H1 (cell line): ENCODE measurements around the gene LYSET. TPM values are rescaled to one million over a fixed set of nuclear protein-coding genes. Genes with fewer than 3 reads are reported as not detected.

Experiments used
- CTCF ChIA-PET: fragments of 300-600 bp; sonication (Branson Sonifier 250); formaldehyde crosslinking; loops from one replicate; lab custom pipeline; 2021; ENCODE audit not compliant: partially characterized antibody; lab: Charles Lee
- POLR2A ChIA-PET: fragments of 300-600 bp; sonication (Branson Sonifier 250); formaldehyde crosslinking; loops from one replicate; lab custom pipeline; 2021; ENCODE audit warnings: inconsistent platforms; ENCODE audit not compliant: partially characterized antibody; lab: Charles Lee
- DNase-seq, 2 experiments: peaks; one replicate each; pipeline versions ENCODE4 v3.0.0 to v3.0.0-alpha.2; 2010 to 2022; ENCODE audit warnings: low spot score in 2 of 2, low read depth in 1 of 2, mixed read lengths in 1 of 2
- FAIRE-seq: peaks from 2 replicates; lab custom pipeline; 2011; peaks lifted over from hg19 to GRCh38; lab: Jason Lieb, UNC
- H2AFZ ChIP-seq: 2 replicates; pipeline ENCODE4 v1.8.1; 2012; ENCODE audit warnings: low read length, inconsistent platforms
- H2AK5ac ChIP-seq: 2 replicates; pipeline ENCODE4 v1.6.1; 2013; ENCODE audit warnings: low read depth, low read length
- H2BK120ac ChIP-seq: replicated peaks from 2 replicates; pipeline ENCODE3; 2013; ENCODE audit warnings: low read depth, low read length, inconsistent platforms
- H2BK12ac ChIP-seq: 2 replicates; pipeline ENCODE4 v1.6.1; 2013; ENCODE audit warnings: low read depth, low read length
- H2BK15ac ChIP-seq: 2 replicates; pipeline ENCODE4 v1.6.1; 2013; ENCODE audit warnings: low read length
- H2BK20ac ChIP-seq: 2 replicates; pipeline ENCODE4 v1.6.1; 2013; ENCODE audit warnings: low read length
- H2BK5ac ChIP-seq: 2 replicates; pipeline ENCODE4 v1.6.1; 2013; ENCODE audit warnings: low read depth, low read length
- H3K14ac ChIP-seq: 2 replicates; pipeline ENCODE4 v1.6.1; 2013; ENCODE audit warnings: inconsistent platforms; ENCODE audit not compliant: insufficient read length
- H3K18ac ChIP-seq: 2 replicates; pipeline ENCODE4 v1.6.1; 2013; ENCODE audit warnings: low read length; ENCODE audit errors: extremely low read depth
- H3K23ac ChIP-seq: 2 replicates; pipeline ENCODE4 v1.6.1; 2013; ENCODE audit warnings: inconsistent platforms; ENCODE audit not compliant: insufficient read length
- H3K23me2 ChIP-seq: 2 replicates; pipeline ENCODE4 v1.6.1; 2013; ENCODE audit warnings: low read depth, low read length
- H3K27ac ChIP-seq: 2 replicates; pipeline ENCODE4 v1.6.1; 2011; ENCODE audit warnings: low read depth, low read length, inconsistent platforms
- H3K27me3 ChIP-seq, 4 experiments: replicated peaks in 1 of 4; 1 replicate in 1 of 4; 2 replicates in 3 of 4; pipeline versions ENCODE4 v1.6.1 to v1.8.1; 2011 to 2013; ENCODE audit warnings: low read length in 3 of 4, mild to moderate bottlenecking in 3 of 4, inconsistent platforms in 2 of 4, mixed read lengths in 2 of 4, moderate library complexity in 1 of 4; ENCODE audit not compliant: control insufficient read depth in 3 of 4, insufficient read depth in 3 of 4; ENCODE audit errors: extremely low read depth in 1 of 4
- H3K36me3 ChIP-seq, 4 experiments: 2 replicates each; pipeline versions ENCODE4 v1.6.1 to v1.8.1; 2011 to 2013; ENCODE audit warnings: mild to moderate bottlenecking in 4 of 4, low read length in 3 of 4, moderate library complexity in 2 of 4, control low read depth in 1 of 4, inconsistent platforms in 1 of 4; ENCODE audit not compliant: insufficient read depth in 4 of 4, control insufficient read depth in 2 of 4
- H3K4ac ChIP-seq: replicated peaks from 2 replicates; pipeline ENCODE3; 2013; ENCODE audit warnings: low read length, low read depth, mixed read lengths, inconsistent platforms; ENCODE audit not compliant: insufficient read length
- H3K4me1 ChIP-seq, 4 experiments: replicated peaks in 1 of 4; 1 replicate in 1 of 4; 2 replicates in 3 of 4; pipeline versions ENCODE4 v1.6.1 to v1.8.1; 2011 to 2013; ENCODE audit warnings: low read length in 3 of 4, inconsistent platforms in 2 of 4, mixed read lengths in 1 of 4; ENCODE audit not compliant: insufficient read depth in 4 of 4, control insufficient read depth in 3 of 4
- H3K4me2 ChIP-seq, 2 experiments: 2 replicates each; pipeline versions ENCODE4 v1.6.1 to v1.8.1; 2011 to 2013; ENCODE audit warnings: low read depth in 2 of 2, low read length in 2 of 2, control low read depth in 1 of 2, inconsistent platforms in 1 of 2, mild to moderate bottlenecking in 1 of 2; ENCODE audit not compliant: insufficient read depth in 1 of 2
- H3K4me3 ChIP-seq, 4 experiments: fragments of 200-600, 300-600 bp in 1 of 4; sonication (generic), shearing (Covaris generic), sonication (Bioruptor Twin) in 1 of 4; 2 replicates each; pipeline versions ENCODE4 v1.5.1 to v1.8.1; 2011 to 2016; ENCODE audit warnings: low read length in 4 of 4, low read depth in 3 of 4, control low read depth in 2 of 4, inconsistent platforms in 2 of 4, mild to moderate bottlenecking in 2 of 4, mixed read lengths in 1 of 4, moderate library complexity in 1 of 4; ENCODE audit not compliant: insufficient read depth in 2 of 4; ENCODE audit errors: extremely low read depth in 1 of 4
- H3K56ac ChIP-seq: replicated peaks from 2 replicates; pipeline ENCODE3; 2013; ENCODE audit warnings: low read depth, mild to moderate bottlenecking, mixed read lengths, low read length, inconsistent platforms; ENCODE audit not compliant: insufficient read length
- H3K79me1 ChIP-seq: 2 replicates; pipeline ENCODE4 v1.6.1; 2013; ENCODE audit warnings: low read depth, low read length, control low read depth
- H3K79me2 ChIP-seq, 2 experiments: 2 replicates each; pipeline versions ENCODE4 v1.6.1 to v1.8.1; 2012 to 2013; ENCODE audit warnings: low read length in 2 of 2, mild to moderate bottlenecking in 2 of 2, inconsistent platforms in 1 of 2; ENCODE audit not compliant: insufficient read depth in 2 of 2, control insufficient read depth in 1 of 2
- H3K9ac ChIP-seq, 4 experiments: replicated peaks in 1 of 4; 1 replicate in 1 of 4; 2 replicates in 3 of 4; pipeline versions ENCODE4 v1.6.1 to v1.8.1; 2011 to 2013; ENCODE audit warnings: low read depth in 3 of 4, low read length in 3 of 4, control low read depth in 2 of 4, mild to moderate bottlenecking in 2 of 4, moderate library complexity in 2 of 4, inconsistent platforms in 1 of 4; ENCODE audit errors: extremely low read depth in 1 of 4
- H3K9me3 ChIP-seq, 2 experiments: 2 replicates each; pipeline versions ENCODE4 v1.6.1 to v1.8.1; 2012 to 2013; ENCODE audit warnings: mild to moderate bottlenecking in 2 of 2, moderate library complexity in 2 of 2, control low read depth in 1 of 2, inconsistent platforms in 1 of 2, low read depth in 1 of 2, low read length in 1 of 2, mixed read lengths in 1 of 2; ENCODE audit not compliant: insufficient read depth in 2 of 2
- H4K20me1 ChIP-seq, 2 experiments: replicated peaks in 1 of 2; 2 replicates each; pipeline versions ENCODE3 to v1.8.1; 2011 to 2013; ENCODE audit warnings: inconsistent platforms in 2 of 2, low read length in 2 of 2, mild to moderate bottlenecking in 1 of 2; ENCODE audit not compliant: insufficient read depth in 2 of 2, control insufficient read depth in 1 of 2
- H4K5ac ChIP-seq: 2 replicates; pipeline ENCODE4 v1.6.1; 2013; ENCODE audit warnings: low read length, low read depth, mixed read lengths, inconsistent platforms; ENCODE audit not compliant: insufficient read length
- H4K8ac ChIP-seq: 2 replicates; pipeline ENCODE4 v1.8.0; 2013; ENCODE audit warnings: mild to moderate bottlenecking, moderate library complexity, low read length, inconsistent platforms; ENCODE audit not compliant: insufficient read depth; ENCODE audit errors: extremely low read depth
- H4K91ac ChIP-seq: replicated peaks from 2 replicates; pipeline ENCODE3; 2013; ENCODE audit warnings: low read length, mixed read lengths, inconsistent platforms; ENCODE audit not compliant: insufficient read length
- BRCA1 ChIP-seq: IDR thresholded peaks from 2 replicates; pipeline ENCODE4 v1.6.1; 2012; ENCODE audit warnings: low read depth, low read length, improper control_type of control experiment
- CHD2 ChIP-seq: IDR thresholded peaks from 2 replicates; pipeline ENCODE4 v1.6.1; 2012; ENCODE audit warnings: low read length, improper control_type of control experiment
- CREB1 ChIP-seq: IDR thresholded peaks from 2 replicates; pipeline ENCODE4 v1.6.1; 2012; ENCODE audit warnings: inconsistent platforms
- CTCF ChIP-seq, 3 experiments: IDR thresholded peaks; 1 replicate in 2 of 3; 2 replicates in 1 of 3; pipeline versions ENCODE4 v1.5.1 to v1.6.1; 2011; ENCODE audit warnings: low read length in 3 of 3, mild to moderate bottlenecking in 3 of 3, inconsistent platforms in 2 of 3, low read depth in 1 of 3, moderate library complexity in 1 of 3; ENCODE audit not compliant: insufficient read depth in 1 of 3; ENCODE audit errors: control extremely low read depth in 1 of 3
- FOSL1 ChIP-seq: IDR thresholded peaks from 2 replicates; pipeline ENCODE4 v1.6.1; 2011; ENCODE audit warnings: mild to moderate bottlenecking, low read depth, low read length, moderate library complexity; ENCODE audit not compliant: insufficient read depth
- POLR2A ChIP-seq, 2 experiments: IDR thresholded peaks; 1 replicate in 1 of 2; 2 replicates in 1 of 2; pipeline ENCODE4 v1.6.1; 2011; ENCODE audit warnings: low read depth in 2 of 2, low read length in 2 of 2, mild to moderate bottlenecking in 2 of 2; ENCODE audit errors: control extremely low read depth in 1 of 2
- RAD21 ChIP-seq, 2 experiments: IDR thresholded peaks in 1 of 2; conservative IDR thresholded peaks in 1 of 2; 2 replicates each; pipeline ENCODE4 v1.6.1; 2011; ENCODE audit warnings: low read depth in 2 of 2, low read length in 2 of 2, improper control_type of control experiment in 1 of 2, inconsistent platforms in 1 of 2, mild to moderate bottlenecking in 1 of 2, moderate library complexity in 1 of 2
- RXRA ChIP-seq: IDR thresholded peaks from 2 replicates; pipeline ENCODE4 v1.6.1; 2011; ENCODE audit warnings: low read depth, mild to moderate bottlenecking, low read length, moderate library complexity; ENCODE audit not compliant: insufficient read depth
- TAF1 ChIP-seq: IDR thresholded peaks from 2 replicates; pipeline ENCODE4 v1.6.1; 2011; ENCODE audit warnings: mild to moderate bottlenecking, low read depth, low read length
- TAF7 ChIP-seq: optimal IDR thresholded peaks from 2 replicates; pipeline ENCODE3; 2011; ENCODE audit warnings: low read depth, mild to moderate bottlenecking, inconsistent platforms, low read length, moderate library complexity, borderline replicate concordance
- YY1 ChIP-seq: IDR thresholded peaks from 2 replicates; pipeline ENCODE4 v1.6.1; 2011; ENCODE audit warnings: low read depth, mild to moderate bottlenecking, low read length
- whole genome bisulfite sequencing, 2 experiments: shearing (Covaris generic) in 1 of 2; methylation state at CpG; one replicate each; pipeline versions ENCODE4 v1.1.6 to v1.1.7; 2013 to 2015; ENCODE audit warnings: low lambda C conversion rate in 2 of 2, mixed read lengths in 2 of 2, inconsistent platforms in 1 of 2, low coverage in 1 of 2, missing lambda C conversion rate in 1 of 2; ENCODE audit not compliant: insufficient replicate concordance in 2 of 2, insufficient coverage in 1 of 2, insufficient read length in 1 of 2; ENCODE audit errors: extremely low coverage in 1 of 2, missing lambda C conversion rate in 1 of 2; 5-methylcytosine and 5-hydroxymethylcytosine counted together
- polyA plus RNA-seq, 7 experiments: library from polyadenylated mRNA; depleted of rRNA in 3 of 7; stranded (reverse) in 5 of 7; unstranded in 2 of 7; fragments of >200 nt in 5 of 7; fragments of 200-250 nt in 2 of 7; gene quantifications; 1 replicate in 5 of 7; 2 replicates in 1 of 7; 4 replicates in 1 of 7; pipeline versions ENCODE4 v1.2.1 to v1.2.3, GENCODE V29; 2011 to 2013; ENCODE audit warnings: missing spikeins in 2 of 7, mixed read lengths in 2 of 7
- total RNA-seq: library from RNA; stranded (reverse); fragmentation: NEBNext Ultra II Directional; extraction: Animal tissue kit (Norgen Biotek cat#: 25700); gene quantifications from 2 replicates; pipeline ENCODE4 v1.2.1, GENCODE V29; 2021

The LYSET gene
- total and polyA plus RNA-seq, 2 of the 8 experiments (the other 6 are each of a cell fraction or from before 2014, with no cell fraction given), result 26.2 to 26.9 TPM

DNA sequence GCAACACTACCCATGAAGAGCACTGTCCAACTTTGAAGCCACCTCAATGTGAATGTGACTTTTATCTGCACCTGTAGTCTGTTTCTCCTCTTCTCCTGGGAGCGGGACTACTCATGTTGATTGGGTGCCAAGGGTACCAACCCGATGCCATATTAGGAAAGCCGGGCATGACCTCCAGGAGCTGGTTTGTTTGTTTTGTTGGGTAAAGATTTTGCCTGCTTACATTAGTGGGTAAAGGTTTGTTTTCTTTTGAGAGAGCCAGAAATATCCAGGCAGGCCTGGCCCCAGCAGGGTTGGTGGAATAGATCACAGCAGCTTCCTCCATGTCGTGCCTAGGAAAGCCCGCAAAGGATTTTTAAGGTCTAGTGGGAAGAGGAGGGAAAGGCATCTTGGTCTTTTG is 49.7 kb upstream of the LYSET start:
- Histone ChIP-seq H3K23me2 (no peaks in the 10 kb centered on the region), H4K20me1 (no peaks in the 10 kb centered on the region), H4K91ac (no peak overlapping the region), H3K18ac (no peak overlapping the region), H3K14ac (no peak overlapping the region), H2BK20ac (no peak overlapping the region), H2BK5ac (no peak overlapping the region), H2AFZ (no peak overlapping the region), H3K4ac (no peak overlapping the region), H3K27me3 (no peaks in the 10 kb centered on the region), H2BK120ac (no peak overlapping the region), H3K23ac (no peak overlapping the region), H4K8ac (no peak overlapping the region), H3K9me3 (no peaks in the 10 kb centered on the region), H4K5ac (no peak overlapping the region), H3K56ac (no peak overlapping the region), H3K4me2 (no peak overlapping the region), H2BK15ac (no peak overlapping the region), H3K4me3 (no peak overlapping the region), H3K79me2 (no peaks in the 10 kb centered on the region), H3K36me3 (no peaks in the 10 kb centered on the region), H2AK5ac (no peak overlapping the region), H3K9ac (no peak overlapping the region), H3K79me1 (no peaks in the 10 kb centered on the region), H3K4me1 (no peaks in the 10 kb centered on the region; a peak in 1 of 7 replicates), H2BK12ac (no peak overlapping the region), H3K27ac (no peak overlapping the region)
- CTCF ChIA-PET, result interaction anchor here (0.6 to 7.8 kb wide), 5 partner anchors 19 to 182 kb away, joined by 3 to 68 read pairs (median 4); partner anchors contain the start of gene ITPK1
- 89% methylated on average over 5 of the region's 5 CpGs; no CpG with 5 or more reads in 1 of the 2 experiments for WGBS, 2 experiments
- FAIRE-seq (no peak), DNase-seq (no peak)
- POLR2A ChIA-PET, result no interaction called here
- TF ChIP-seq CHD2, result no peak
- TF ChIP-seq YY1, result no peak
- TF ChIP-seq TAF7, result no peak
- no peak for TF ChIP-seq FOSL1
- TF ChIP-seq BRCA1, result no peak
- no peak for TF ChIP-seq CTCF (IDR thresholded peaks at IDR 0.05; ENCODE audit: control extremely low read depth in 1 of 3, insufficient read depth in 1 of 3, low read depth in 1 of 3, low read length in 3 of 3)
- no peak for TF ChIP-seq TAF1
- TF ChIP-seq RXRA, result no peak
- no peak for TF ChIP-seq RAD21 (IDR thresholded peaks at IDR 0.05 in 1 of 2, conservative IDR thresholded peaks at IDR 0.05 in 1 of 2; ENCODE audit: low read depth in 2 of 2, low read length in 2 of 2)
- no peak for TF ChIP-seq CREB1
- TF ChIP-seq POLR2A (IDR thresholded peaks at IDR 0.05; ENCODE audit: control extremely low read depth in 1 of 2, low read depth in 2 of 2, low read length in 2 of 2), result no peak
